Neural progenitor cell (in vitro differentiated cells): ENCODE data around the gene TSLP.

Experiments used
- CTCF ChIP-seq: fragments of 200-600 bp; sonication (generic); IDR thresholded peaks from 2 replicates; pipeline ENCODE4 v1.5.1; 2017; ENCODE audit warnings: antibody characterized with exemption, mild to moderate bottlenecking
- EZH2 ChIP-seq: fragments of 200-600 bp; sonication (generic); IDR thresholded peaks from 2 replicates; pipeline ENCODE4 v1.6.1; 2017; ENCODE audit warnings: antibody characterized with exemption, mild to moderate bottlenecking, moderate library complexity
- EZH2phosphoT487 ChIP-seq: fragments of 200-600 bp; sonication (generic); IDR thresholded peaks from 2 replicates; pipeline ENCODE4 v1.6.1; 2017; ENCODE audit warnings: antibody characterized with exemption

- TF ChIP-seq CTCF (no peak), EZH2 (no peak), EZH2phosphoT487 (no peak)
Measured at GRCh38 chr5:111083323-111083722, 11.8 kb downstream of the TSLP start.
